Body of pancreas (tissue), 4 donors: Measurements from ENCODE around the gene TEAD3. TPM values are rescaled to one million over a fixed set of nuclear protein-coding genes. Genes with fewer than 3 reads are reported as not detected.

Source experiments
- ATAC-seq: fragments of 150-250 bp; one replicate; pipeline ENCODE4 v1.9.1; 2016
- DNase-seq, 4 donors: peaks; one replicate each; pipeline ENCODE4 v3.0.0-alpha.2; 2019
- H3K27ac ChIP-seq, 4 donors: fragments of 200-600 bp; sonication (generic); 1 replicate in 3 of 4; 2 replicates in 1 of 4; pipeline versions ENCODE4 v1.5.1 to v1.6.1; 2016 to 2019; ENCODE audit warnings: mild to moderate bottlenecking in 1 of 4, mixed read lengths in 1 of 4, moderate library complexity in 1 of 4
- H3K27me3 ChIP-seq, 2 donors: fragments of 200-600 bp; sonication (generic); one replicate each; pipeline ENCODE4 v1.6.0; 2016; ENCODE audit warnings: mild to moderate bottlenecking in 1 of 2
- H3K36me3 ChIP-seq, 2 donors: fragments of 200-600 bp; sonication (generic); replicated peaks in 1 of 2; 2 replicates each; pipeline ENCODE4 v1.5.1; 2016; ENCODE audit warnings: low read depth in 2 of 2; ENCODE audit not compliant: insufficient read depth in 1 of 2
- H3K4me1 ChIP-seq: fragments of 200-600 bp; sonication (generic); one replicate; pipeline ENCODE4 v1.6.0; 2016
- H3K4me3 ChIP-seq, 2 donors: fragments of 200-600 bp; sonication (generic); 1 replicate in 1 of 2; 2 replicates in 1 of 2; pipeline ENCODE4 v1.5.1; 2016 to 2019
- H3K9me3 ChIP-seq, 3 donors: fragments of 200-600 bp; sonication (generic); 1 replicate in 2 of 3; 2 replicates in 1 of 3; pipeline ENCODE4 v1.5.1; 2016
- POLR2A ChIP-seq, 3 donors: fragments of 450-650 bp; IDR thresholded peaks; one replicate each; pipeline ENCODE4 v1.6.1; 2016; ENCODE audit warnings: antibody characterized with exemption in 3 of 3, mild to moderate bottlenecking in 2 of 3
- WGBS, 2 donors: methylation state at CpG; one replicate each; pipeline ENCODE4 v1.1.5; 2017; 5-methylcytosine and 5-hydroxymethylcytosine counted together
- intact Hi-C: fragments of 100-400 bp; cut with DNase I; formaldehyde crosslinking; loops from one replicate; pipeline ENCODE4 v1.15.1; 2023
- total RNA-seq, 2 donors: library from RNA; depleted of rRNA; stranded (reverse); fragments of >200 nt; gene quantifications; one replicate each; pipeline ENCODE4 v1.1.0, GENCODE V29; 2016
- TF ChIP-seq, protein P1 (sequence below), 7 experiments: fragments of 450-650 bp in 4 of 7; fragments of 200-600 bp in 3 of 7; sonication (generic) in 3 of 7; IDR thresholded peaks; one replicate each; pipeline ENCODE4 v1.5.1; 2016 to 2019; ENCODE audit warnings: antibody characterized with exemption in 7 of 7

TEAD3 gene
- total RNA-seq, 2 donors from 2014 or later, result 6.5 to 8.9 TPM

DNA sequence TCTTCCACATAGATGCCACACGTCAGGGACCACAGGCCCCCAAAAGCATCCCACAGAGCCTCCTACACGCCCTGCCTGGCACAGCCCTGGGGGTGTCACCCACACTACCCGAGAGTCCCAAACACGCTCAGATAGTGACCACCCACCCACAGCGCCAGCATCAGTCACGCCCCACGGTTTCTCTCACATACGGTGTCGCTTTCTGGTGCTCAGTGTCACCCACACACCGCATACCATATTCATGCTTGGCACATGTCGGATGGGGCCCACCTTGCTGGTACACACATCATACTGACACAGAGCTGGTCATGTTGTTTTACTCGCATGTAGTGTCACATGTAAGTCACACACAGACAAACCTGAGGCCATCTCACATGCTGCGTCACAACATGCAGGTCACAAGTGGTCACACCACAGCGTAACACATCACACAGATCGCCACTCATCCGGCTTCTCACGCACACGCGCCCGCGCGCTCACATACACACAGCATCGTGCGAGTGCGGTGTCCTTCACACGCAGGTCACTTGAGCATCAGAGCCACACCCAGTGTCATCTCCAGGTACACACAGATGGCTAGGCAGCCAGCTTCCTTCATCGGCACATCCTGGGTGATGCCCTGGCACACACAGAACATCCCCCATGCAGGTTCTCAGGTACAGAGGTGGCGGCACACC, 3.4 kb downstream of the TEAD3 start:
- 88 to 89% methylated on average over 27 to 28 of the region's 28 CpGs for WGBS, 2 donors
- no peak for DNase-seq
- TF ChIP-seq, protein P1, sequence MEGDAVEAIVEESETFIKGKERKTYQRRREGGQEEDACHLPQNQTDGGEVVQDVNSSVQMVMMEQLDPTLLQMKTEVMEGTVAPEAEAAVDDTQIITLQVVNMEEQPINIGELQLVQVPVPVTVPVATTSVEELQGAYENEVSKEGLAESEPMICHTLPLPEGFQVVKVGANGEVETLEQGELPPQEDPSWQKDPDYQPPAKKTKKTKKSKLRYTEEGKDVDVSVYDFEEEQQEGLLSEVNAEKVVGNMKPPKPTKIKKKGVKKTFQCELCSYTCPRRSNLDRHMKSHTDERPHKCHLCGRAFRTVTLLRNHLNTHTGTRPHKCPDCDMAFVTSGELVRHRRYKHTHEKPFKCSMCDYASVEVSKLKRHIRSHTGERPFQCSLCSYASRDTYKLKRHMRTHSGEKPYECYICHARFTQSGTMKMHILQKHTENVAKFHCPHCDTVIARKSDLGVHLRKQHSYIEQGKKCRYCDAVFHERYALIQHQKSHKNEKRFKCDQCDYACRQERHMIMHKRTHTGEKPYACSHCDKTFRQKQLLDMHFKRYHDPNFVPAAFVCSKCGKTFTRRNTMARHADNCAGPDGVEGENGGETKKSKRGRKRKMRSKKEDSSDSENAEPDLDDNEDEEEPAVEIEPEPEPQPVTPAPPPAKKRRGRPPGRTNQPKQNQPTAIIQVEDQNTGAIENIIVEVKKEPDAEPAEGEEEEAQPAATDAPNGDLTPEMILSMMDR (IDR thresholded peaks at IDR 0.05), result no peak
- no peak for TF ChIP-seq POLR2A (IDR thresholded peaks at IDR 0.05)
- Histone ChIP-seq H3K36me3 (no peaks in the 10 kb centered on the region), H3K4me3 (no peak overlapping the region), H3K27ac (no peak overlapping the region), H3K27me3 (no peaks in the 10 kb centered on the region), H3K9me3 (no peaks in the 10 kb centered on the region), H3K4me1 (peaks cover 60% of the 10 kb centered on the region)
- no peak for ATAC-seq
- intact Hi-C loops, result no loop called here

DNA sequence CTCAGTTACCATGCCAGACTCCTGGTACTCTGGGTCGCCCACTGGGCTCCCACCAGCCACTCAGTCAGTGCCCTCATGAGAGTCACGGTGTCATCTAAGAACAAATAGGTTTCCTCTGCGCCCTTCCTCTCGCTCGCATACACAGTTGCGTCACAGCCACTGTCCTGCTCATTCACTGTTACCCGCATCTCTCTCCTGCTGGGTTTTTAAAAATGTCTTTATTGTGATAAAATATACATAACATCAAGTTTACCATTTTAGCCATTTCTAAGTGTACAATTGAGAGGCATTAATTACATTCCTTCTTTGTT, 4.0 kb downstream of the TEAD3 start:
- H3K4me3 ChIP-seq, result no peak overlapping the region
- intact Hi-C loops, result no loop called here
- no peaks in the 10 kb centered on the region for H3K27me3 ChIP-seq
- no peaks in the 10 kb centered on the region for H3K9me3 ChIP-seq
- peaks cover 60% of the 10 kb centered on the region for H3K4me1 ChIP-seq
- DNase-seq (no peak), ATAC-seq (no peak)
- no peak for TF ChIP-seq POLR2A (IDR thresholded peaks at IDR 0.05)
- TF ChIP-seq, protein P1 (IDR thresholded peaks at IDR 0.05), result no peak
- H3K27ac ChIP-seq, result no peak overlapping the region
- no peaks in the 10 kb centered on the region for H3K36me3 ChIP-seq
- 83 to 92% methylated on average over 7 of the region's 7 CpGs for WGBS, 2 donors

DNA sequence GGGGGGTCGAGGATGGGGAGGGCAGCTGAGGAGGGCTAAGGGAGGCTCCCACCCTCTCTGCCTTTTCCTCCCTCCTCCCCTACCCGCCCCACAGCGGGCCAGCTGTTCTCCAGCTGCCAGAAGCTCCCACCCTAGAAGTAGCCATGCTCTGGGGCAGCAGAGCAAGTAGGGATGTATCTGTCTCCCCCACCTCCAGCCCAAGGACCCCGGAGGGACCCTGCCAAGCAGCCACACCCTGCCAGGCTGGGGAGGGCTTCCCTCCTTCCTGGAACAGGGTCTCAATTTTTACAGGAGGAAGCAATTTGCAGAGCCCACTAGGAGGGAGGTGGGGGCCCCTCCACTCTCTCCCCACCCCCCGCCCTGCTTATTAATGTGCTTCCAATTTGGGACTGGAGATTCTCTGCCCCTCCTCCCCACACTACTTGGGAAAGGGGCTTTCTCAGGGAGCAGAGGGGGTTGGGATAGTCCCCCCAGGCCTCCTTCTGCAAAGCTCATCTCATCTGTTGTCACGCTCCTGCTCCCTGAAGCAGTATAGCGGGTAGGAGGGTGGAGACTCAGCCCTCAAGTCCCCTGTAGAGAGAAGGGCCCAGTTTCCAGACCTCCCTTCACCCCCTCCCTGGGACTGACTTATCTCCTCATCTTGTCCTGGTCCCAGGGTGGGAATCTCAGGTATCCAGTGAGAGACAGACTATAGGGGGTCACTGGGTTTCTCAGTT, 4.5 kb downstream of the TEAD3 start:
- intact Hi-C loops, result no loop called here
- 65 to 86% methylated on average over 6 to 7 of the region's 7 CpGs for WGBS, 2 donors
- Histone ChIP-seq H3K36me3 (no peaks in the 10 kb centered on the region), H3K4me1 (peaks cover 59% of the 10 kb centered on the region), H3K9me3 (no peaks in the 10 kb centered on the region), H3K27me3 (no peaks in the 10 kb centered on the region), H3K4me3 (no peak overlapping the region), H3K27ac (no peak overlapping the region)
- no peak for TF ChIP-seq POLR2A (IDR thresholded peaks at IDR 0.05)
- TF ChIP-seq, protein P1 (IDR thresholded peaks at IDR 0.05), result no peak
- ATAC-seq (no peak), DNase-seq (no peak)

DNA sequence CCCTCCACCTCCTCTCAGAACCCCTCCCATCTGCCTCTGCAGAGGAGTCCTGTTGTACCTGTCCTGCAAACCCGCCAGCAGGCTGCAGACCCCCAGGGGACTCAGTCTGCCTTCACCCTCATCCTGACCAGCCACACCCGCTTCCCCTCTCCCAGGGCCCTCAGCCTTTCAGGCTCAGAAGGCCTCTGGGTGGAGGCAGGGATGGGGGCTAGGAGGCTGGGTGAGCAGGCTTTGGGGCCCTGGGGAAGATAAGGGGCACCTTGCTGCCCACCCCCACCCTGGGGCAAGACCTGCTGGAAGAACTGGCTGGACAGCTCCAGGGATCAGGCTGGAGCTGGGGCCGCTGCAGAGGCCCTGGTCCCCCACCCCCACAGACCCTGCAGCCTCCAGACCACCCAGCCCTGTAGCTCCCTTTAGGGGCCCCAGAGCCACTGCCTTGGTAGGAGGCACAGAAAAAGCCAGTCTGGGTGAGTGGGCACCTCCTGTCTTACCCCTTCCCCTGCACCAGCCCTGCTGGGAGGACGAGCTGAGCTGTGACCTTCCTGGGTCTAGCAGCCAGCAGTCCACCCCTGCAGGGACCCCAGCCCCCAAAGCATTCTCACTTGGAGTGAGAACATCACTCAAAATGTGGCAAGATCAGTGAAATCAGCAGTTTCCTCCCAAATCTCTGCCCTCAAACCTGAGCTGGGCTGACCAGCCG, 5.2 kb downstream of the TEAD3 start:
- ATAC-seq (no peak), DNase-seq (no peak)
- Histone ChIP-seq H3K9me3 (no peaks in the 10 kb centered on the region), H3K27ac (no peak overlapping the region), H3K36me3 (no peaks in the 10 kb centered on the region), H3K4me3 (no peak overlapping the region), H3K27me3 (no peaks in the 10 kb centered on the region), H3K4me1 (peaks cover 59% of the 10 kb centered on the region)
- intact Hi-C loops, result no loop called here
- 64 to 86% methylated on average over 3 to 4 of the region's 5 CpGs for WGBS, 2 donors
- no peak for TF ChIP-seq POLR2A (IDR thresholded peaks at IDR 0.05)

DNA sequence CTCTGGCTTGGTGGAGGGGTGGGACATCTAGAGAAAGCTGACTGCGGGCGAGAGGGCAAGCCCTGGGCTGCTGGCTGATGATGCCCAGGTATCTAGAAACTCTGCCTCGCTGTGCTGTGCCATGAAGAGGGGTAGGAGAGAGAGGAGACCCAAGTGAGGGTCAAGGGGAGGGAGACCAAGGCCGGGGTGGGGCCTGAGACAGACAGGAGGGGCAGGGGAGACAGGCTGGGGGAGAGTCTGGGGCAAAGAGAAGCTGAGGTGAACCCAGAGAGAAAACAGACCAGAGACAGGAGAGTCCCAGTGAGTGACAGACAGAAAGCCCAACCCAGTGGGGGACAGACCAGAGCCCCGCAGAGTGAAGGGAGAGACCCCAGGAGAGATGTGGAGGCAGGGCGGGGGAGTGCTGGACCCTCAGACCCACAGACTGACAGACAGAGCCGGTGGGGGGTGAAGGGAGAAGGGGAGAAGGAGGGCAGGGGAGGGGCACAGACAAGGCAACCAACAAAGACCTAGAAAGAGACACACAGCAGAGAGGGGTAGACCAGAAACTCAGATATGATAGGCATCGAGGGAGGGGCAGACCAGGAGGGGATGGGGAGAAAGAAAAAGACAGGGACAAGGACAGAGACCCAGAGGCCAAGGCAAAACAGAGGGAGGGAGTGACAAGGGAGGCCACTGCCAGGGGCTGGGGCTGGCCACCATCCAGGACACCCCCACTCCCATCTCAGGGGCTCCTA, 5.9 kb downstream of the TEAD3 start:
- H3K9me3 ChIP-seq, result no peaks in the 10 kb centered on the region
- intact Hi-C loops, result no loop called here
- peak overlapping the region in 2 of 4 donors; percentile 2 to 36 for H3K27ac ChIP-seq
- 66 to 71% methylated on average over 8 of the region's 8 CpGs for WGBS, 2 donors
- no peaks in the 10 kb centered on the region for H3K36me3 ChIP-seq
- H3K4me3 ChIP-seq, result no peak overlapping the region
- peaks cover 64% of the 10 kb centered on the region for H3K4me1 ChIP-seq
- TF ChIP-seq POLR2A (IDR thresholded peaks at IDR 0.05), result no peak
- TF ChIP-seq, protein P1 (IDR thresholded peaks at IDR 0.05), result no peak
- ATAC-seq (no peak), DNase-seq (no peak)
- H3K27me3 ChIP-seq, result no peaks in the 10 kb centered on the region
